ENCODE measurements around the gene USP17L19. TPM values are rescaled to one million over a fixed set of nuclear protein-coding genes. Genes with fewer than 3 reads are reported as not detected.
"Not testable (repeated sequence)": the region's sequence is repeated elsewhere in the genome, so short reads cannot be mapped to it uniquely, and the experiment has no call there.

USP17L19 gene, protein sequence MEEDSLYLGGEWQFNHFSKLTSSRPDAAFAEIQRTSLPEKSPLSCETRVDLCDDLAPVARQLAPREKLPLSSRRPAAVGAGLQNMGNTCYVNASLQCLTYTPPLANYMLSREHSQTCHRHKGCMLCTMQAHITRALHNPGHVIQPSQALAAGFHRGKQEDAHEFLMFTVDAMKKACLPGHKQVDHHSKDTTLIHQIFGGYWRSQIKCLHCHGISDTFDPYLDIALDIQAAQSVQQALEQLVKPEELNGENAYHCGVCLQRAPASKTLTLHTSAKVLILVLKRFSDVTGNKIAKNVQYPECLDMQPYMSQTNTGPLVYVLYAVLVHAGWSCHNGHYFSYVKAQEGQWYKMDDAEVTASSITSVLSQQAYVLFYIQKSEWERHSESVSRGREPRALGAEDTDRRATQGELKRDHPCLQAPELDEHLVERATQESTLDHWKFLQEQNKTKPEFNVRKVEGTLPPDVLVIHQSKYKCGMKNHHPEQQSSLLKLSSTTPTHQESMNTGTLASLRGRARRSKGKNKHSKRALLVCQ
- total RNA-seq (2011; cell fraction: chromatin; rRNA removed; ENCODE audit: low replicate concordance) = not detected in 2 replicates
- not detected in 2 replicates for total RNA-seq (2011; cell fraction: nucleolus; rRNA removed)
- total RNA-seq (2011; cell fraction: nucleoplasm; rRNA removed) = not detected in 2 replicates
- total RNA-seq (2014; rRNA removed) = not detected in 2 replicates
- not detected in 2 replicates for total RNA-seq (2014; rRNA removed; fragmentation: Illumina TruSeq; extraction: Trizol)
- not detected in 2 replicates for total RNA-seq (2015; rRNA removed; fragmentation: Illumina TruSeq; extraction: Trizol)
- not detected in 2 replicates for total RNA-seq (2021)
- polyA plus RNA-seq (2011; rRNA removed) = not detected in 2 replicates
- not detected in 2 replicates for polyA plus RNA-seq (2011; cell fraction: cytosol; rRNA removed)
- polyA plus RNA-seq (2011; cell fraction: nucleus; rRNA removed) = not detected in 2 replicates
- polyA plus RNA-seq (2012) = not detected in 2 replicates
- polyA plus RNA-seq (2014; fragmentation: Illumina TruSeq; extraction: Trizol) = not detected in 2 replicates
- not detected for polyA plus RNA-seq (2014; fragmentation: Nextera tagmentation; extraction: Ambion mirVana)
- polyA plus RNA-seq (2014; rRNA removed) = not detected in 2 replicates
- polyA minus RNA-seq (2011; rRNA and poly(A)+ RNA removed) = not detected in 2 replicates
- polyA minus RNA-seq (2011; cell fraction: cytosol; rRNA and poly(A)+ RNA removed) = not detected in 2 replicates
- not detected in 2 replicates for polyA minus RNA-seq (2011; cell fraction: nucleus; rRNA and poly(A)+ RNA removed)
- Bru-seq, nascent RNA = not detected
- BruChase-seq, experiment 1, labeled RNA remaining after a 2-hour chase = not detected
- BruChase-seq, experiment 2, labeled RNA remaining after a 6-hour chase = not detected
- long read RNA-seq, experiment 1 = 0 reads
- long read RNA-seq, experiment 2 = 0 reads
- long read RNA-seq, experiment 3 = 0 reads

- BruUV-seq (replicated peaks); H3K27ac ChIP-seq (ENCODE audit: extremely low read depth, low read depth, low read length); H3K4me3 ChIP-seq; H3K4me2 ChIP-seq (ENCODE audit: insufficient read depth, low read length); H2AFZ ChIP-seq (ENCODE audit: low read depth, low read length); H3K36me3 ChIP-seq (ENCODE audit: control insufficient read depth, insufficient read depth, low read length); H3K79me2 ChIP-seq (ENCODE audit: control insufficient read depth, insufficient read depth, low read length); H3K9me3 ChIP-seq (replicated peaks; ENCODE audit: control insufficient read depth, insufficient read depth, low read depth, low read length); H4K20me1 ChIP-seq (replicated peaks; ENCODE audit: control insufficient read depth, insufficient read depth, low read length); intact Hi-C loops (cut with micrococcal nuclease); H3K27me3 ChIP-seq (ENCODE audit: control insufficient read depth in 2 of 2, insufficient read depth in 2 of 2, low read length in 2 of 2); H3K9ac ChIP-seq (ENCODE audit: insufficient read depth in 1 of 2, low read depth in 2 of 2, low read length in 2 of 2); H3K9me1 ChIP-seq (ENCODE audit: control insufficient read depth, insufficient read depth, low read length); FAIRE-seq; ATAC-seq; DNase-seq (ENCODE audit: extremely low read depth in 1 of 4, low spot score in 3 of 4); CTCF ChIA-PET (ENCODE audit: low intra/inter-chr PET ratio); POLR2A ChIA-PET; H3K4me1 ChIP-seq (replicated peaks in 1 of 2; ENCODE audit: control insufficient read depth in 2 of 2, insufficient read depth in 2 of 2, low read length in 2 of 2): not testable (repeated sequence)
- in situ Hi-C loops (cut with MboI) = loop anchor here (25.0 kb wide), 1 partner anchor 266 kb away; no protein-coding TSS in a partner anchor
- WGBS (ENCODE audit: insufficient coverage, low coverage, missing lambda C conversion rate) = no CpG with 5 or more reads among the region's 13 CpGs
Measured at GRCh38 chr4:9253078-9253477, at the start of gene USP17L19. Gene USP17L19 (plus strand): TSS chr4:9253378. CDS start chr4:9253378, 0 bp downstream.

DNA sequence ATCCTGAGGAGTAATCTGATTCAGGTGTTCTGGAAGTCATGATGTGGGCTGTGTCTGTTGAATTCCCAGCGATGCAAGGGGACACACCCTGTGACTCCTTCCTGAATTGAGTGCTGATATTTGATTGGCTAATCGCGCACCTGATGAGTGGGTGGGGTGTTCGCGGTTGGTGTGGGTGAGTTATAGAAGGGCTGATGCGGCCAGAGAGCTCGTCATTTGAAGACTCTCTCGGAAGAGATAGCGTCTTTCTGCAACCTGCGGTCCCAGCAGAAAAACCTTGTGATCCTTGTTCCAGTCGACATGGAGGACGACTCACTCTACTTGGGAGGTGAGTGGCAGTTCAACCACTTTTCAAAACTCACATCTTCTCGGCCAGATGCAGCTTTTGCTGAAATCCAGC is 42.8 kb upstream of the USP17L19 start, which contains the start of gene USP17L10:
USP17L10 (plus strand) TSS at position 301 of the 400 bp plus-strand sequence; CDS start at position 301, 0 bp downstream.
- H3K79me2 ChIP-seq (ENCODE audit: control insufficient read depth, insufficient read depth, low read length); H2AFZ ChIP-seq (ENCODE audit: low read depth, low read length); H3K9me1 ChIP-seq (ENCODE audit: control insufficient read depth, insufficient read depth, low read length); H3K4me1 ChIP-seq (replicated peaks in 1 of 2; ENCODE audit: control insufficient read depth in 2 of 2, insufficient read depth in 2 of 2, low read length in 2 of 2); CTCF ChIA-PET (ENCODE audit: low intra/inter-chr PET ratio); POLR2A ChIA-PET; BruUV-seq (replicated peaks); ATAC-seq; FAIRE-seq; H3K9ac ChIP-seq (ENCODE audit: insufficient read depth in 1 of 2, low read depth in 2 of 2, low read length in 2 of 2); H3K27me3 ChIP-seq (ENCODE audit: control insufficient read depth in 2 of 2, insufficient read depth in 2 of 2, low read length in 2 of 2); in situ Hi-C loops (cut with MboI); intact Hi-C loops (cut with micrococcal nuclease); H3K27ac ChIP-seq (ENCODE audit: extremely low read depth, low read depth, low read length); H3K4me3 ChIP-seq; H3K9me3 ChIP-seq (replicated peaks; ENCODE audit: control insufficient read depth, insufficient read depth, low read depth, low read length); H4K20me1 ChIP-seq (replicated peaks; ENCODE audit: control insufficient read depth, insufficient read depth, low read length); DNase-seq (ENCODE audit: extremely low read depth in 1 of 4, low spot score in 3 of 4); H3K36me3 ChIP-seq (ENCODE audit: control insufficient read depth, insufficient read depth, low read length); H3K4me2 ChIP-seq (ENCODE audit: insufficient read depth, low read length): not testable (repeated sequence)
- WGBS (ENCODE audit: insufficient coverage, low coverage, missing lambda C conversion rate) = no CpG with 5 or more reads among the region's 13 CpGs

- H3K9me1 ChIP-seq (ENCODE audit: control insufficient read depth, insufficient read depth, low read length); POLR2A ChIA-PET; in situ Hi-C loops (cut with MboI); H3K4me2 ChIP-seq (ENCODE audit: insufficient read depth, low read length); ATAC-seq; H3K4me1 ChIP-seq (replicated peaks in 1 of 2; ENCODE audit: control insufficient read depth in 2 of 2, insufficient read depth in 2 of 2, low read length in 2 of 2); H3K9me3 ChIP-seq (replicated peaks; ENCODE audit: control insufficient read depth, insufficient read depth, low read depth, low read length); FAIRE-seq; H3K4me3 ChIP-seq; DNase-seq (ENCODE audit: extremely low read depth in 1 of 4, low spot score in 3 of 4); H3K79me2 ChIP-seq (ENCODE audit: control insufficient read depth, insufficient read depth, low read length); BruUV-seq (replicated peaks); H3K36me3 ChIP-seq (ENCODE audit: control insufficient read depth, insufficient read depth, low read length); H2AFZ ChIP-seq (ENCODE audit: low read depth, low read length); CTCF ChIA-PET (ENCODE audit: low intra/inter-chr PET ratio); H3K27me3 ChIP-seq (ENCODE audit: control insufficient read depth in 2 of 2, insufficient read depth in 2 of 2, low read length in 2 of 2); intact Hi-C loops (cut with micrococcal nuclease); H4K20me1 ChIP-seq (replicated peaks; ENCODE audit: control insufficient read depth, insufficient read depth, low read length); H3K27ac ChIP-seq (ENCODE audit: extremely low read depth, low read depth, low read length); H3K9ac ChIP-seq (ENCODE audit: insufficient read depth in 1 of 2, low read depth in 2 of 2, low read length in 2 of 2): not testable (repeated sequence)
- WGBS (ENCODE audit: insufficient coverage, low coverage, missing lambda C conversion rate) = under 1% methylated on average over 8 of the region's 14 CpGs
Measured at GRCh38 chr4:9214701-9215100, 38.5 kb upstream of the USP17L19 start.

Data from K562 (cell line).